HG02938 (cell line): ENCODE data around the gene INIP.
"Not testable (repeated sequence)": the region's sequence is repeated elsewhere in the genome, so short reads cannot be mapped to it uniquely, and the experiment has no call there.

ENCODE experiments used
- ATAC-seq: cut with Tn5 transposase; IDR thresholded peaks from one replicate; pipeline ENCODE4 v1.9.1; 2021; ENCODE audit warnings: mild to moderate bottlenecking, moderate library complexity; ENCODE audit not compliant: unreplicated experiment

INIP gene

DNA sequence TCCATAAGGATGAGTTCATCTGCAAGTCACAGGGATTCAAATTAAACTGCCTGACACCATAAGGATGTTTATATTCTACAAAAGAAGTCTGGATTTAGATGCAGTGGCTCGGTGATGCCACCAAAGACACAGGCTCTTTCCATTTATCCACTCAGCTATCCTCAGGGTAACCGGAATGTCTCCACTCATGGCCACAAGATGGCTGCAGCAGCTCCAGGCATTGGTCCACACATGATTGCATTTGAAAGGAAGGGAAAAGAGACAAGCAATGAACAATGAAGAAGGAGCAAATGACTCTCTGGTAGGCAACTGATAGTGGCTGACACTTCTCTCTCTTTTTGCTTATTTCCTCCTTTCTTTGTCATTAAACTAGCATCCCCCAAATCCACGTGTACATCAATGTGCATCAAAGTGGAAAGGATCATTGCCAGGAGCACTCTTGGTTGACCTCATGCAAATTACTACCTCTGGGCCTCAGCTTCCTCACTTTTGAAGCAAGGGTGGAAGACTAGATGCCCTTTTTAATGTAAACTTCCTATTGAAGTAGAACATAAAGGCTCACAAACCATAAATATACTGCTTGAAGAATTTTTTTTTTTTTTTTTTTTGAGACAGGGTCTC lies 25.4 kb upstream of the INIP start:
- no peak for ATAC-seq

DNA sequence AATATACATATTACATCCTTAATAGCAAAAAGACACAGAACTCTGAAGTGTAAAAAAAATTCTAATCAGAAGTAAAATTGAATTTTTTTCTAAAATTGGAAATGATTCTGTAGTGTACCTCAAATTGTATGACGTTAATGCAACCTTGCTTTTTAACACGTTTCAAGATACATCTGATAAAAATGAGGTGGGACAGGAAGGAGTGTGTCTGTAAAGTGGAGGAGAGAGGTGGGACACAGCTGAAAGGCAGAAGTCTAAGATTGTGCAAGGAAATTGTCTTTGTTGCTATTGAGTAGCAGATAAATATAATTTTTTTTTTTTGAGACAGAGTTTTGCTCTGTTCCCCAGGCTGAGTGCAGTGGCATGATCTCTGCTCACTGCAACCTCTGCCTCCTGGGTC lies 17.0 kb upstream of the INIP start:
- no peak for ATAC-seq

- ATAC-seq, result no peak
Observed at GRCh38 chr9:112731971-112732370, 14.1 kb upstream of the INIP start.

DNA sequence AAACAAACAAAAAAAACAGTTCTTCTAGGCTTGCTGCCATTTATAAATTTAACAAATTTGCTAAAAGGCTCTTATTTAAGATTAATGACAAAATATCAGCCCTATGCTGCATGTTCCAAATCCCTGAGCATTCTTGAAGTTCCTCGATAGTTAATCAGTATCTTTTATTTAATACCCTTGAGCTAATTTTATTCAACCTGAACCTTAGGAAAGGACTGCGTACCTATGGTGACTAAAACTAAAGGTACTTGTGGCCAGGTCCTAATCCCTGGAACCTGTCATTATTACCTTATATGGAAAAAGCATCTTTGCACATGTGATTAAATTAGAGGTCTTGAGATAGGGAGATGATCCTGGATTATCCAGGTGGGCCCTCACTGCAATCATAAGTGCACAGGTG lies 10.5 kb upstream of the INIP start:
- no peak for ATAC-seq

DNA sequence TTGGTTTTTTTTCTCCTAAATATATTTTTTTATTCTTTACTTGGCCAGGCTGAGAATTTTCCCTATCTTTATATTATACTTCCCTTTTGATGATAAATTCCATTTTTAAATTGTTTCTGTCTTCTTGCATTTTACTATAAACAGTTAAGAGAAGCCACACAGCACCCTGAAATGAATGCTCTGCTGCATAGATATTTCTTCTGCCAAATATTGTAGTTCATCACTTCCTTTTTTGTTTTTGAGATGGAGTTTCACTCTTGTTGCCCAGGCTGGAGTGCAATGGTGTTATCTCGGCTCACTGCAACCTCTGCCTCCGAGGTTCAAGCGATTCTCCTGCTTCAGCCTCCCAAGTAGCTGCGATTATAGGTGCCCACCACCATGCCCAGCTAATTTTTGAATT lies 8.5 kb upstream of the INIP start:
- ATAC-seq, result peak; percentile 57

DNA sequence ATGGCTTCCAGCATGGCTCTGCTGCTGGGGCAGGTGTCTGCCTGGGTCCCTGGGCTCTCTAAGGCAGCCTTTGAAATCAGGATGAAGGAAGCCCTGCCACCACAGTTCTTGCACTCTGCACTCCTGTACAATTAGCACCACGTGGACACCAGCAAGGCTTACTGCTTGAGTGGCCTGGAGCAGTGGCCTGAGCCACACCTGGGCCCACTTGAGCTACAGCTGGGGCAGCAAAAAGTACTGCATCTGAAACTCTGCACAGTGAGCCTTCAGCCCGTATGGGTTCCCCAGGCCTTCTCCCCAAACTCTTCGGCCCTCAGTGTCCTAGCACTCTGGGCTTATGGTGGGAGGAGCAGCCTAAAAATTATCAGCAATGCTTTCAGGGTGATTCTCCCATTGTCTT lies 8.0 kb upstream of the INIP start:
- ATAC-seq, result no peak

GRCh38 chr9:112722749-112723148 lies 4.8 kb upstream of the INIP start:
- ATAC-seq, result not testable (repeated sequence)

DNA sequence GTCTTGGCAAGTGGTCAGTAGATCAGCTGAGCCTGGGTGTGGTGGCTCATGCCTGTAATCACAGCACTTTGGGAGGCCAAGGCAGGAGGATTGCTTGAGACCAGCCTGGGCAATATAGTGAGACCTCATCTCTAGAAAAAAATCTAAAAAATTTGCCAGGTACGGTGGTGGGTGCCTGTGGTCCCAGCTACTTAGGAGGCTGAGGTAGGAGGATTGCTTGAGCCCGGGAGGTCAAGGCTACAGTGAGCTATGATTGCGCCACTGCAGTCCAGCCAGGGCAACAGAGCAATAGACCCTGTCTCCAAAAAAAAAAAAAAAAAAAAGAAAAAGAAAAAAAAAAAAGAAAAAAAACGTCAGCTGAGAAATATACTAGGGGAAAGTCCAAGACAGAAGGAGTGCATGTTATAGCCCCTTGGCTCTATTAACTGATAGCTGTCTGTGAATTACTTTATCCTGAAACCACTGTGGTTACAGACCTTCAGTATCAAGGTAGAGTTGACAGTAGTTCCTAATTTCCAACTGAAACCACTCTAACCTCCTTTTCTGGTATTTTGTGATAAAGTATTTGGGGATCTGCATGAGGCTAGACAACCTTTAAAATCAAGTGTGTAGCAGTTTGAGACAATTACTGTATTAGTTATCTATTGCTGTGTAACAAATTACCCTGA lies 2.3 kb upstream of the INIP start:
- no peak for ATAC-seq

DNA sequence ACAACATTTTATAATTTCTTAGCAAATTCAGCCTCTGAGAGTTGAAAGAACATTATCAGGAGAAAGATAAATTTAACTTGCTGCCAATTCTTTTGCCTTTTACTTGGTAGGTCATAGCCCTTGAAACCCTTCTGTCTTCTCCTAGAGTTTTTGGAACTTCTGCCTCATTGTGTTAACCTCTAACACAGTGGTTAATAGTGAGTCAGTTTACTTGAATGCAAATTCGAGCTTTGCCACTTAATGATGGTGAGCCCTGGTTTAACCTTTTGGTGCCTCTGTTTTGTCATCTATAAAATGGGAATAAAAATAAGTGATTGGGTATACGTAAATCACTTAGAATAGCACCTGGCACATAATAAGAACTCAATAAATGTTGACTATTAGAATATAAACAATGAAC lies 1.8 kb upstream of the INIP start:
- no peak for ATAC-seq

DNA sequence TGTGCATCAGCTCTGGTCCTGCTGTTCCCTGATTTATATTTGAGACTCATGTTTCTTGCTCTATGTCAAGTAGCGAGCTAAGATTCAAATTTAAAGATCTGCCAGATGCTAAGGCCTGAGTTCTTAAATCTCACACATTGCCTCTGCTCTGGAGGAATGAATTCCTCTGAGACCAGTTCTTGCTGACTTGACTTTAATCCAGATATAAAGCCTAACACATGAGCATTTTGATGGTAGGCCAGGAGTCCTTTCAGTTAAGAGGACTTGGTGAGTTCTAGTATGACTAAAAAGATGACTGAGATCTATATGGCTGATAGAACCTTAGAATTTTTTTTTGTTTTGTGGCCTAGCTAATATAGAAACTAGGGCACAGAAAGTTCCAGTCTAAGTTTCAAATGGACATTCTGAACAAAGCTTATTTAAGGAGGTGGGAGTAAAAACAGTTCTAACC lies 1.3 kb upstream of the INIP start:
- no peak for ATAC-seq

DNA sequence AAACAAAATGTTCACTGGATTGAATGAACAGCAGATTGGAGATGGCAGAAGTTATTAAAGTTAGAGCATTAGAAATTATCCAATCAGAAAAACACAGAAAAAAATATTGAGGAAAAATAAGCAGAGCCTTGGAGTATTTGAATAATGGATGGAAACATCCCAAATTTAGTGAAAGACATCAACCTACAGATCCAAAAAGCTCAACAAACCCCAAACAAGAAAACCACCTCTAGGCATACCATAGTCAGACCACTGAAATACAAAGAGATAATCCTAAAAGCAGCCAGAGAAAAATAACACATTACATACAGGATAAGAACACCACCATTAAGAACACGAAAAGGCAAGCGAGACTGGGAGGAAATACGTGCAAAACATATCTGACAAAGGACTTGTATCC lies 5.2 kb downstream of the INIP start:
- no peak for ATAC-seq

GRCh38 chr9:112711050-112711689 lies 6.7 kb downstream of the INIP start:
- ATAC-seq, result no peak

- ATAC-seq, result no peak
Observed at GRCh38 chr9:112705768-112706427, 12.0 kb downstream of the INIP start.

DNA sequence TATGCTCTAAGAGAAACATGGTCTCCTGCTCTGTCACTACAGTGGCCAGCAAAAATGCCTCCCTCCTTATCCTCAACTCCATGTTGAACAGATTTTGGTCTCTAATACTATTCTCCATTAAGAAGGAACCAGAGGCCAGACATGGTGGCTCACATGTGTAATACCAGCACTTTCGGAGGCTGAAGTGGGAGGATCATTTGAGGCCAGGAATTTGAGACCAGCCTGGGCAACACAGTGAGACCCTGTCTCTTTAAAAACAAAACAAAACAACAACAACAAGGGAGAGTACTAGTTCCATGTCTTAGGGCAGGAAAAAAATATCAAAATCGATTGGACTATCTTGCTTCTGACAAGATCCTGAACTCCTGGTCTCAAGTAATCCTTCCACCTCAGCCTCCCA lies 14.6 kb downstream of the INIP start:
- no peak for ATAC-seq

- ATAC-seq, result no peak
Observed at GRCh38 chr9:112700085-112700484, 17.8 kb downstream of the INIP start.

- peak; percentile 81 for ATAC-seq
Observed at GRCh38 chr9:112699230-112699629, 18.7 kb downstream of the INIP start.

- no peak for ATAC-seq
Observed at GRCh38 chr9:112696461-112696860, 21.5 kb downstream of the INIP start.

DNA sequence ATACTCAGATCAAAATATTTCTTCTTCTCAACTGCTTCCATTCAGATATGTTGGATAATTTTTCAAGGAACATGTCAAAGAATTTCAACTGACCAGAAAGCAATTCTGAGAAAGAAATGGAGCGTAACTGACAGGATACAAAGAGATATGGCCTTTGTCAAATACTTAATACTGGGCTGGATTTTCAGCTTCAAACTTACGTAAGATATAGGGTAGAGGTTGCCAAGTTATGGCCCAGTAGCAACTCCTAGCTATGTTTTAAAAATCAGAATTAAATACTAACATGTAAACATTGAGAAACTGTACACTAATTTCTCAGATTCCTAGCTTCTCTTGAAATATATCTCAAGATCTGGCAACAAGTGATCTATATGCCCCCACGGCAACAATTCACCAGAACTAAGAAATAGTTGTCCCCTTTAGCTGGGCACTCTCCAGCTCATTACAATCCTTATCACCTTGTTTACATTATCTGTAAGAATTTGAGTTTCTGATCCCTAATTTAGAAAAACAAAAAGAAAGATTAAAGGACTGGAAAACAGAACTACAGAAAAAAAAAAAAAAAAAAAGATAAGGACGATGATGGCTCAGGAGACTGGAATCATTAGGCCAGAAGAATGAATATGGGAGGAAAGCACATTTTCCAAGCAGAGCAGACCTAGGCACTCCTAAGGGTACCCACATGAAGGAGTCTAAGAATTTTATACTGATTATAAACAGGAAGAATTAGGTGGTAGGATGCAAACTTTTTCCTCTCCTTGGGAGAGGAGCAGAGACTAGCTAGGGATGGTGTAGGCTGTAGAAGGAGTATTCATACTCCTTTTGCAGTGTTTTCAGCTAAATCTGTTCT lies 23.0 kb downstream of the INIP start:
- no peak for ATAC-seq

- no peak for ATAC-seq
Observed at GRCh38 chr9:112689161-112689740, 28.7 kb downstream of the INIP start.

GRCh38 chr9:112680731-112681402 lies 37.0 kb downstream of the INIP start:
- ATAC-seq, result no peak
